Esophagus muscularis mucosa (tissue), 4 donors: ENCODE data around the gene HOTAIR. TPM values are rescaled to one million over a fixed set of nuclear protein-coding genes. Genes with fewer than 3 reads are reported as not detected.
A peak's percentile ranks its signal among the peaks of the same experiment; 100 is the strongest.

Experiments
- DNase-seq: peaks from one replicate; pipeline ENCODE4 v3.0.0-alpha.2; 2017; ENCODE audit errors: extremely low spot score
- H3K27ac ChIP-seq, 4 donors: fragments of 200-600 bp; sonication (generic); replicated peaks in 1 of 4; 1 replicate in 3 of 4; 2 replicates in 1 of 4; pipeline ENCODE4 v1.5.1; 2016 to 2019; ENCODE audit warnings: mild to moderate bottlenecking in 1 of 4
- H3K27me3 ChIP-seq, 4 donors: fragments of 200-600 bp; sonication (generic); one replicate each; pipeline versions ENCODE4 v1.5.1 to v1.6.0; 2016 to 2019
- H3K36me3 ChIP-seq, 4 donors: fragments of 200-600 bp; sonication (generic); one replicate each; pipeline ENCODE4 v1.5.1; 2016 to 2019
- H3K4me1 ChIP-seq, 4 donors: fragments of 200-600 bp; sonication (generic); one replicate each; pipeline ENCODE4 v1.5.1; 2016 to 2019
- H3K4me3 ChIP-seq, 4 donors: fragments of 200-600 bp; sonication (generic); 1 replicate in 2 of 4; 2 replicates in 2 of 4; pipeline ENCODE4 v1.5.1; 2016 to 2019; ENCODE audit warnings: mild to moderate bottlenecking in 4 of 4, moderate library complexity in 1 of 4
- H3K9me3 ChIP-seq, 4 donors: fragments of 200-600 bp; sonication (generic); 1 replicate in 3 of 4; 2 replicates in 1 of 4; pipeline ENCODE4 v1.5.1; 2016 to 2019
- EP300 ChIP-seq: sonication (generic); formaldehyde crosslinking; IDR thresholded peaks from one replicate; pipeline ENCODE4 v1.6.1; 2017; ENCODE audit warnings: antibody characterized with exemption
- POLR2A ChIP-seq: fragments of 450-650 bp; IDR thresholded peaks from one replicate; pipeline ENCODE4 v1.6.1; 2017; ENCODE audit warnings: antibody characterized with exemption, moderate library complexity, mild to moderate bottlenecking, low read depth
- POLR2AphosphoS5 ChIP-seq, 2 donors: sonication (generic); formaldehyde crosslinking; IDR thresholded peaks; one replicate each; pipeline ENCODE4 v1.6.1; 2017; ENCODE audit warnings: antibody characterized with exemption in 2 of 2
- whole genome bisulfite sequencing: methylation state at CpG from one replicate; pipeline ENCODE4 v1.1.5; 2018; 5-methylcytosine and 5-hydroxymethylcytosine counted together
- intact Hi-C: fragments of 100-400 bp; cut with DNase I; formaldehyde crosslinking; loops from one replicate; pipeline ENCODE4 v1.15.1; 2023
- total RNA-seq, 4 donors: library from RNA; depleted of rRNA; stranded (reverse); fragments of >200 nt; gene quantifications; one replicate each; pipeline versions ENCODE4 v1.1.0 to v1.2.1, GENCODE V29; 2016
- TF ChIP-seq, protein P1 (sequence below), 3 experiments: fragments of 200-600 bp in 2 of 3; fragments of 450-650 bp in 1 of 3; sonication (generic) in 2 of 3; IDR thresholded peaks; one replicate each; pipeline ENCODE4 v1.5.1; 2017 to 2019; ENCODE audit warnings: antibody characterized with exemption in 3 of 3, mild to moderate bottlenecking in 2 of 3, moderate library complexity in 1 of 3

HOTAIR gene
- total RNA-seq = not detected

- TF ChIP-seq, protein P1, sequence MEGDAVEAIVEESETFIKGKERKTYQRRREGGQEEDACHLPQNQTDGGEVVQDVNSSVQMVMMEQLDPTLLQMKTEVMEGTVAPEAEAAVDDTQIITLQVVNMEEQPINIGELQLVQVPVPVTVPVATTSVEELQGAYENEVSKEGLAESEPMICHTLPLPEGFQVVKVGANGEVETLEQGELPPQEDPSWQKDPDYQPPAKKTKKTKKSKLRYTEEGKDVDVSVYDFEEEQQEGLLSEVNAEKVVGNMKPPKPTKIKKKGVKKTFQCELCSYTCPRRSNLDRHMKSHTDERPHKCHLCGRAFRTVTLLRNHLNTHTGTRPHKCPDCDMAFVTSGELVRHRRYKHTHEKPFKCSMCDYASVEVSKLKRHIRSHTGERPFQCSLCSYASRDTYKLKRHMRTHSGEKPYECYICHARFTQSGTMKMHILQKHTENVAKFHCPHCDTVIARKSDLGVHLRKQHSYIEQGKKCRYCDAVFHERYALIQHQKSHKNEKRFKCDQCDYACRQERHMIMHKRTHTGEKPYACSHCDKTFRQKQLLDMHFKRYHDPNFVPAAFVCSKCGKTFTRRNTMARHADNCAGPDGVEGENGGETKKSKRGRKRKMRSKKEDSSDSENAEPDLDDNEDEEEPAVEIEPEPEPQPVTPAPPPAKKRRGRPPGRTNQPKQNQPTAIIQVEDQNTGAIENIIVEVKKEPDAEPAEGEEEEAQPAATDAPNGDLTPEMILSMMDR (IDR thresholded peaks at IDR 0.05) = no peak
- no peak for TF ChIP-seq EP300
- TF ChIP-seq POLR2AphosphoS5 (IDR thresholded peaks at IDR 0.05) = no peak
- no peak for TF ChIP-seq POLR2A
- DNase-seq = no peak
- WGBS = 3% methylated on average over 26 of the region's 63 CpGs
- H3K27ac ChIP-seq = no peak within 1 kb of the TSS
- no peaks in the 10 kb centered on the region for H3K9me3 ChIP-seq
- peak within 1 kb of the TSS; percentile 31 to 46 (median 32) for H3K4me3 ChIP-seq
- H3K36me3 ChIP-seq = no peaks in the 10 kb centered on the region
- H3K27me3 ChIP-seq = peaks cover 16 to 100% (median 97%) of the 10 kb centered on the region in 4 donors
- H3K4me1 ChIP-seq = peaks cover 24 to 30% (median 28%) of the 10 kb centered on the region in 4 donors
- intact Hi-C loops = no loop called here
Observed at GRCh38 chr12:53974084-53975063, at the start of gene HOTAIR. HOTAIR (minus strand) TSS chr12:53974954.

GRCh38 chr12:54024127-54024526 lies 49.4 kb upstream of the HOTAIR start:
- no peaks in the 10 kb centered on the region for H3K36me3 ChIP-seq
- TF ChIP-seq EP300 = no peak
- TF ChIP-seq POLR2A = no peak
- TF ChIP-seq, protein P1 (IDR thresholded peaks at IDR 0.05) = no peak
- TF ChIP-seq POLR2AphosphoS5 (IDR thresholded peaks at IDR 0.05) = no peak
- H3K4me1 ChIP-seq = peaks cover 8 to 23% (median 17%) of the 10 kb centered on the region in 4 donors
- DNase-seq = no peak
- H3K27ac ChIP-seq = no peak overlapping the region
- no peaks in the 10 kb centered on the region for H3K9me3 ChIP-seq
- peaks cover 0 to 100% (median 58%) of the 10 kb centered on the region in 4 donors for H3K27me3 ChIP-seq
- WGBS = 44% methylated on average over 14 of the region's 17 CpGs
- intact Hi-C loops = no loop called here
- no peak overlapping the region for H3K4me3 ChIP-seq

DNA sequence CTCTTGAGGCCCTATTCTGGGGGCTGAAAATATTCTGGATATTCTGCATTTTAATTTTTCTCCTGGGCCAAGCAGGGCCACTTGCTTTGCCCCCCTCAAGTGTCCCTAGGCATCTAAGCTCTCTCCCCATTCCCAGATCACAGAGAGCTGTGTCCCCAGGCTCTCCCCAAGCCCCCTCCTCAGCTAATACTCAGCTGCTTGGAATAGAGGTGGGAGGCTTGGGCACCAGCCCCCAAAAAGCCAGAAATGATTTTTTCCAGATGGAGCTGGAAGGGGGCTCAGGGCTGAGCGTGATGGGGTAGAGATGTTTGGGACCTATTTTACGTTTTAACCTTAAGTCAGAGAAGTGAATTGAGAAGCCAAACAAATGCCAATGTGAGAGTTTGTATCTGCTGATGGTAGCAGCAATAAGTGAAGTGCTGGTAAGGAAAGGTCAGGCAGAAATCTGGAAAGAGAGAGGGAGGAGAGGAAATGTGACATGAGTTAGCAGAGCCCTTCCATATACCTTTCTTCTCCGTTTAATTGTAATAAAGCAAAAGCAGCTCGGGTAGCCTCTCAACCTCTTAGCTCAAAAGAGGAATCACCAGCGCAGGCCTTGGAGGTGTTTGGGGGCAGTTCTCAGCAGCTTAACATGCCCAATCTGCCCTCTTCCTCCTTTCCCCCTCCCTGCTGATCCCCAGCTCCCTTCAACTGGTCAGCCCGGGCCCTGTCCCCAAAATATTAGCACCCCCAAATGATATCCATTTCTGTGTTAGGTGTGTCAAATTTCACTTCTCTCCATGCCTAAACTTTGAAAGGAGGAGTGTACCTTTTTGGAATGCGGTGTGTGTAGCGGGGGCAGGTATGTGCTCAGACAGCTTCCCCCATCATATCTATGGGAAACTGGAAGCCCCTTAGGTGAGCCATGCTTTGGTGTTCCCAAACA lies 48.5 kb upstream of the HOTAIR start:
- intact Hi-C loops = no loop called here
- WGBS = 42% methylated on average over 8 of the region's 8 CpGs
- no peak overlapping the region for H3K4me3 ChIP-seq
- DNase-seq = no peak
- no peak overlapping the region for H3K27ac ChIP-seq
- H3K4me1 ChIP-seq = peaks cover 8 to 23% (median 19%) of the 10 kb centered on the region in 4 donors
- no peak for TF ChIP-seq EP300
- TF ChIP-seq POLR2A = no peak
- TF ChIP-seq, protein P1 (IDR thresholded peaks at IDR 0.05) = no peak
- no peak for TF ChIP-seq POLR2AphosphoS5 (IDR thresholded peaks at IDR 0.05)
- no peaks in the 10 kb centered on the region for H3K9me3 ChIP-seq
- H3K36me3 ChIP-seq = no peaks in the 10 kb centered on the region
- peaks cover 0 to 100% (median 54%) of the 10 kb centered on the region in 4 donors for H3K27me3 ChIP-seq

DNA sequence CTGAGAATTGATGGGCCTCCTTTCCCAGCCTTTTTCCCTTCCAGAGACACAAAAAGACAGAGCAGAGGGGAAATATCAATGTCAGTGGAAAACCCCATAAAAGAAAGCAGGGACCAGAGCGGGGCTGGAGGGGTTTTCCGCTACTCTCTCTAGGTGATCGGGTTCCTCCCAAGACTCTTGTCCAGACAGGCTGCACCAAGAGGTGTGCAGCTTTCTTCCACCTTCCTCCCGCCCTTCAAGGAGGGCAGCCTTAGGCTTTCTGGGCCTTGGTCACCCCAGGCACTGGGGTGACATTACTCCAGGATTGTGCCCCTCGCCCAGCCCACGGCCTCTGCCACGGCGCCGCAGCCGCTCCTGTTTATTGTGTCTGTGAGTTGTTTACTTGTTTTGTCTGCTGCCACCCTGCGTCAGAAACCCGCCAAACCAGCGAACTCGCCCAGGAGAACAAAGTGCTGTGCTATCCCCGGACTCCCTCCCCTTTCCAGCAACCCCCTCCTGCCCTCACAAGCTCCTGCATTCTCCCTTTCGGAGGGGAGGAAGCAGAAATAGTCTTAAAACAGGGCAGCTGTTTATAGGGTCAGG lies 46.8 kb upstream of the HOTAIR start:
- intact Hi-C loops = no loop called here
- peaks cover 0 to 100% (median 52%) of the 10 kb centered on the region in 4 donors for H3K27me3 ChIP-seq
- DNase-seq = no peak
- H3K4me1 ChIP-seq = peaks cover 16 to 37% (median 34%) of the 10 kb centered on the region in 4 donors
- H3K9me3 ChIP-seq = no peaks in the 10 kb centered on the region
- WGBS = 44% methylated on average over 10 of the region's 16 CpGs
- H3K36me3 ChIP-seq = no peaks in the 10 kb centered on the region
- no peak overlapping the region for H3K4me3 ChIP-seq
- H3K27ac ChIP-seq = no peak overlapping the region
- TF ChIP-seq POLR2A = no peak
- TF ChIP-seq, protein P1 (IDR thresholded peaks at IDR 0.05) = no peak
- no peak for TF ChIP-seq EP300
- no peak for TF ChIP-seq POLR2AphosphoS5 (IDR thresholded peaks at IDR 0.05)
